WTC11 (cell line): ENCODE data around the gene GALNT7. TPM values are rescaled to one million over a fixed set of nuclear protein-coding genes. Genes with fewer than 3 reads are reported as not detected.

Experiments
- ATAC-seq: fragments of 200-7000 bp; cut with Tn5 transposase; 2 replicates; pipeline ENCODE4 v1.10.0; 2021; ENCODE audit warnings: mild to moderate bottlenecking, moderate library complexity
- CTCF ChIA-PET: fragments of 300-600 bp; sonication (Branson Sonifier 250); formaldehyde crosslinking; loops from one replicate; lab custom pipeline; 2021; ENCODE audit warnings: antibody characterized with exemption; lab: Charles Lee
- POLR2A ChIA-PET: fragments of 350-600 bp; sonication (Branson Sonifier 250); formaldehyde crosslinking; loops from one replicate; lab custom pipeline; 2021; ENCODE audit warnings: antibody characterized with exemption; lab: Charles Lee
- DNase-seq: peaks from one replicate; pipeline ENCODE4 v3.0.0; 2021; ENCODE audit warnings: low spot score
- H3K27ac Mint-ChIP-seq: 2 replicates; pipeline ENCODE4 v1.8.0; 2021; ENCODE audit warnings: mixed read lengths
- H3K27me3 Mint-ChIP-seq: 2 replicates; pipeline ENCODE4 v1.8.0; 2021; ENCODE audit warnings: low read depth, mild to moderate bottlenecking, moderate library complexity, mixed read lengths
- H3K36me3 Mint-ChIP-seq: 2 replicates; pipeline ENCODE4 v1.8.0; 2021; ENCODE audit warnings: mixed read lengths
- H3K4me1 Mint-ChIP-seq: 2 replicates; pipeline ENCODE4 v1.8.0; 2022; ENCODE audit warnings: mixed read lengths
- H3K4me3 Mint-ChIP-seq: 2 replicates; pipeline ENCODE4 v1.8.0; 2021; ENCODE audit warnings: mild to moderate bottlenecking, moderate library complexity, mixed read lengths
- H3K9me3 Mint-ChIP-seq: 2 replicates; pipeline ENCODE4 v1.8.0; 2021; ENCODE audit warnings: mixed read lengths
- CBFB ChIP-seq: sonication (generic); formaldehyde crosslinking; IDR thresholded peaks from 2 replicates; pipeline ENCODE4 v1.8.1; 2022; ENCODE audit warnings: mild to moderate bottlenecking, low read depth, missing genetic modification reagents
- EMX1 ChIP-seq: fragments of 250-450 bp; sonication (Bioruptor Pico); IDR thresholded peaks from 2 replicates; pipeline ENCODE4 v1.8.0; 2021; ENCODE audit warnings: mild to moderate bottlenecking
- ESRRA ChIP-seq: sonication (generic); formaldehyde crosslinking; IDR thresholded peaks from 2 replicates; pipeline ENCODE4 v1.8.1; 2022; ENCODE audit warnings: mild to moderate bottlenecking, missing genetic modification reagents, borderline replicate concordance
- FOXJ3 ChIP-seq: sonication (generic); formaldehyde crosslinking; IDR thresholded peaks from 2 replicates; pipeline ENCODE4 v1.9.0; 2021; ENCODE audit warnings: missing genetic modification reagents, mild to moderate bottlenecking, borderline replicate concordance
- GRHL2 ChIP-seq: fragments of 250-450 bp; sonication (Bioruptor Pico); IDR thresholded peaks from 2 replicates; pipeline ENCODE4 v1.8.0; 2022; ENCODE audit warnings: mild to moderate bottlenecking, moderate library complexity; ENCODE audit not compliant: insufficient replicate concordance, severe bottlenecking
- HMGA2 ChIP-seq: fragments of 250-450 bp; sonication (Bioruptor Pico); IDR thresholded peaks from 2 replicates; pipeline ENCODE4 v1.4.0; 2021; ENCODE audit warnings: mild to moderate bottlenecking, moderate library complexity
- HMGXB4 ChIP-seq: sonication (generic); formaldehyde crosslinking; IDR thresholded peaks from 2 replicates; pipeline ENCODE4 v1.8.1; 2023; ENCODE audit warnings: mild to moderate bottlenecking, moderate library complexity, missing genetic modification reagents
- IRF1 ChIP-seq: sonication (generic); formaldehyde crosslinking; IDR thresholded peaks from 2 replicates; pipeline ENCODE4 v1.8.0; 2023; ENCODE audit warnings: missing genetic modification reagents
- MYBL2 ChIP-seq: sonication (generic); formaldehyde crosslinking; IDR thresholded peaks from 2 replicates; pipeline ENCODE4 v1.8.1; 2023; ENCODE audit warnings: mild to moderate bottlenecking, moderate library complexity, missing genetic modification reagents
- NFATC4 ChIP-seq: fragments of 250-450 bp; sonication (Bioruptor Pico); IDR thresholded peaks from 2 replicates; pipeline ENCODE4 v1.9.0; 2021; ENCODE audit warnings: mild to moderate bottlenecking
- NR1H2 ChIP-seq: sonication (generic); formaldehyde crosslinking; IDR thresholded peaks from 2 replicates; pipeline ENCODE4 v1.9.0; 2021; ENCODE audit warnings: mild to moderate bottlenecking, moderate library complexity, missing genetic modification reagents
- PRDM15 ChIP-seq: sonication (generic); formaldehyde crosslinking; IDR thresholded peaks from 2 replicates; pipeline ENCODE4 v1.8.0; 2022; ENCODE audit warnings: missing genetic modification reagents
- STAT6 ChIP-seq: sonication (generic); formaldehyde crosslinking; conservative IDR thresholded peaks from 2 replicates; pipeline ENCODE4 v1.8.1; 2023; ENCODE audit warnings: mild to moderate bottlenecking, low read depth, missing genetic modification reagents, moderate library complexity
- USF1 ChIP-seq: sonication (generic); formaldehyde crosslinking; IDR thresholded peaks from 2 replicates; pipeline ENCODE4 v1.8.0; 2022; ENCODE audit warnings: mild to moderate bottlenecking, missing genetic modification reagents
- ZBTB43 ChIP-seq: sonication (generic); formaldehyde crosslinking; IDR thresholded peaks from 2 replicates; pipeline ENCODE4 v1.8.1; 2023; ENCODE audit warnings: mild to moderate bottlenecking, missing genetic modification reagents
- ZNF121 ChIP-seq: sonication (generic); formaldehyde crosslinking; IDR thresholded peaks from 2 replicates; pipeline ENCODE4 v1.8.0; 2023; ENCODE audit warnings: missing genetic modification reagents
- ZNF416 ChIP-seq: fragments of 250-450 bp; sonication (Bioruptor Pico); IDR thresholded peaks from 2 replicates; pipeline ENCODE4 v1.9.0; 2021; ENCODE audit warnings: mild to moderate bottlenecking, inconsistent platforms
- ZNF423 ChIP-seq: fragments of 250-450 bp; sonication (Bioruptor Pico); IDR thresholded peaks from 2 replicates; pipeline ENCODE4 v2.1.2; 2022; ENCODE audit warnings: mild to moderate bottlenecking, moderate library complexity
- ZNF512 ChIP-seq: sonication (generic); formaldehyde crosslinking; IDR thresholded peaks from 2 replicates; pipeline ENCODE4 v1.8.1; 2022; ENCODE audit warnings: missing genetic modification reagents, borderline replicate concordance
- total RNA-seq: library from RNA; stranded (reverse); gene quantifications from 3 replicates; pipeline ENCODE4 v1.2.3, GENCODE V29; 2021

GALNT7 gene
- total RNA-seq, 1 experiment from 2014 or later = 86.9 TPM

GRCh38 chr4:173139561-173139960 lies 29.1 kb upstream of the GALNT7 start:
- no peaks in the 10 kb centered on the region for H3K27me3 Mint-ChIP-seq
- ChIA-PET CTCF (no interaction called here), POLR2A (no interaction called here)
- DNase-seq = no peak
- H3K4me3 Mint-ChIP-seq = no peak overlapping the region
- ATAC-seq = no peak
- no peaks in the 10 kb centered on the region for H3K9me3 Mint-ChIP-seq
- TF ChIP-seq NR1H2 (CRISPR knock-in tag) = no peak
- TF ChIP-seq GRHL2 (CRISPR knock-in tag) = no peak
- no peak for TF ChIP-seq EMX1 (CRISPR knock-in tag)
- TF ChIP-seq ESRRA = no peak
- no peak for TF ChIP-seq ZBTB43 (CRISPR knock-in tag)
- no peak for TF ChIP-seq FOXJ3 (CRISPR knock-in tag)
- no peak for TF ChIP-seq HMGXB4 (CRISPR knock-in tag)
- no peak for TF ChIP-seq STAT6 (CRISPR knock-in tag)
- TF ChIP-seq PRDM15 (CRISPR knock-in tag) = no peak
- TF ChIP-seq MYBL2 (CRISPR knock-in tag) = no peak
- no peak for TF ChIP-seq IRF1
- no peak for TF ChIP-seq ZNF512 (CRISPR knock-in tag)
- no peak for TF ChIP-seq CBFB (CRISPR knock-in tag)
- TF ChIP-seq ZNF416 (CRISPR knock-in tag) = no peak
- TF ChIP-seq ZNF423 (CRISPR knock-in tag) = no peak
- TF ChIP-seq HMGA2 (CRISPR knock-in tag) = no peak
- no peak for TF ChIP-seq USF1 (CRISPR knock-in tag)
- no peak for TF ChIP-seq ZNF121 (CRISPR knock-in tag)
- no peak for TF ChIP-seq NFATC4 (CRISPR knock-in tag)
- no peaks in the 10 kb centered on the region for H3K36me3 Mint-ChIP-seq
- H3K4me1 Mint-ChIP-seq = peaks cover 22% of the 10 kb centered on the region
- H3K27ac Mint-ChIP-seq = no peak overlapping the region
